HG02943 (cell line): ENCODE results near the gene OR5AK2.
"Not testable (repeated sequence)": the region's sequence is repeated elsewhere in the genome, so short reads cannot be mapped to it uniquely, and the experiment has no call there.

ENCODE experiments used
- ATAC-seq: cut with Tn5 transposase; IDR thresholded peaks from one replicate; pipeline ENCODE4 v1.9.1; 2021; ENCODE audit warnings: mild to moderate bottlenecking, low read depth, moderate library complexity; ENCODE audit not compliant: unreplicated experiment

Gene OR5AK2, protein sequence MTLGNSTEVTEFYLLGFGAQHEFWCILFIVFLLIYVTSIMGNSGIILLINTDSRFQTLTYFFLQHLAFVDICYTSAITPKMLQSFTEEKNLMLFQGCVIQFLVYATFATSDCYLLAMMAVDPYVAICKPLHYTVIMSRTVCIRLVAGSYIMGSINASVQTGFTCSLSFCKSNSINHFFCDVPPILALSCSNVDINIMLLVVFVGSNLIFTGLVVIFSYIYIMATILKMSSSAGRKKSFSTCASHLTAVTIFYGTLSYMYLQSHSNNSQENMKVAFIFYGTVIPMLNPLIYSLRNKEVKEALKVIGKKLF

DNA sequence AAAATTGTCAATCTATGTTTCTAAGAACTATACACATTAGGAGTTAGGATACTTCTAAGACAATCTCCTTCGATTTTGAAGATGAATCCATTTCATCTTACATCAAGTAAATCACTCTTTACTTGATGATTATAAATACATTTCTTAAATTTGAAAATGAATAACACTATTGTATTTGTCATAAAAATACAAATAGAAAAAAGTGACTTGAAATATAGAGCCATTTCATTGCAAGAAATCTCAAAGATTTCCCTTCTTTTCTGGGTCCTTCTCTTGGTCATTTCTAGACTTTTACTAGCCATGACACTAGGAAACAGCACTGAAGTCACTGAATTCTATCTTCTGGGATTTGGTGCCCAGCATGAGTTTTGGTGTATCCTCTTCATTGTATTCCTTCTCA lies at the start of gene OR5AK2:
OR5AK2 (plus strand) TSS at position 301 of the 400 bp plus-strand sequence; CDS start at position 301, 0 bp downstream.
- ATAC-seq, result no peak

DNA sequence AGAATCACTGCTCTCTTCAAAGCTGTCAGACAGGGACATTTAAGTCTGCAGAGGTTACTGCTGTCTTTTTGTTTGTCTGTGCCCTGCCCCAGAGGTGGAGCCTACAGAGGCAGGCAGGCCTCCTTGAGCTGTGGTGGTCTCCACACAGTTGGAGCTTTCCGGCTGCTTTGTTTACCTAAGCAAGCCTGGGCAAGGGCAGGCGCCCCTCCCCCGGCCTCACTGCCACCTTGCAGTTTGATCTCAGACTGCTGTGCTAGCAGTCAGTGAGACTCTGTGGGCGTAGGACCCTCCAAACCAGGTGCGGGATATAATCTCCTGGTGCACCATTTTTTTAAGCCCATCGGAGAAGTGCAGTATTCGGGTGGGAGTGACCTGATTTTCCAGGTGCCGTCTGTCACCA lies 43.2 kb upstream of the OR5AK2 start:
- ATAC-seq, result not testable (repeated sequence)

- ATAC-seq, result no peak
These were observed 39.7 kb upstream of the OR5AK2 start for GRCh38 chr11:56948991-56949515.

GRCh38 chr11:56950510-56950909 lies 38.2 kb upstream of the OR5AK2 start:
- ATAC-seq, result no peak

GRCh38 chr11:56953907-56954306 lies 34.8 kb upstream of the OR5AK2 start:
- ATAC-seq, result not testable (repeated sequence)

- ATAC-seq, result no peak
These were observed 27.1 kb upstream of the OR5AK2 start for GRCh38 chr11:56961609-56962008.

GRCh38 chr11:56967726-56968125 lies 21.0 kb upstream of the OR5AK2 start:
- ATAC-seq, result no peak

DNA sequence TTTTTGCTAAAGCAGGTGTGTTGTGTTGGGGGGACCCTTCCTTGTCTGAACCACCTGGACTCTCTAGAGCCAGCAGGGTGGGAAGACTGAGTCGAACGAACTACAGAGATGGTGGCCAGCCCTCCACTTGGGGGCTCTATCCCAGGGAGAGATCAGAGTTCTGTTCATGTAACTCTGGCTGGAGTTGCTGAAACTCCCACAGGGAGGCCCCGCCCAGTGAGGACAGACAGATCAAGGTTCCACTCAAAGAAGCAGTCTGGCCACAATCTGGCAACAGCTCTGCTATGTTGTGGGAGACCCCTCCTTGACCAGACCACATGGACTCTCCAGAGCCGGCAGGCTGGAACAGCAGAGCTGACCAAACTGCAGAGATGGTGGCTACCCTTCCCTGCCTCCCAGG lies 20.2 kb upstream of the OR5AK2 start:
- ATAC-seq, result no peak

DNA sequence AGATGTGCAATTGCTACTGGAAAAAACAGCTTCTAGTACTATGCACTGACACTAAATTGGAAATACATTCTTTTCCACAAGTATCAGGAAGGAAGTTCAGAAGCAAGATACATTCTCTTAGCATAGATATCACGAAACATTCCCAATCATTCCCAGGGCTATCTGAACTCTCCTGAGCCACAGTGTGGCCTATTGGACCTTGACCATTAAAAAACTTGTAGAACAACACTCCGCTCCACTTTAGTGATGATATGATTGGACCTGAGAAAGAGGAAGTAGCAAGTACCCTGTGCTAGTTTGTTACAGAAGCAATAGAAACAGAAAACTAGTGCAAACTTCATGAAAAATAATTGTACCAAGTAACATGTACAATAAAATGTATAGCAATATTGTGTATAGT lies 11.4 kb upstream of the OR5AK2 start:
- no peak for ATAC-seq

GRCh38 chr11:56990702-56991101 lies 2.0 kb downstream of the OR5AK2 start:
- no peak for ATAC-seq

- no peak for ATAC-seq
These were observed 5.8 kb downstream of the OR5AK2 start for GRCh38 chr11:56994532-56994931.

DNA sequence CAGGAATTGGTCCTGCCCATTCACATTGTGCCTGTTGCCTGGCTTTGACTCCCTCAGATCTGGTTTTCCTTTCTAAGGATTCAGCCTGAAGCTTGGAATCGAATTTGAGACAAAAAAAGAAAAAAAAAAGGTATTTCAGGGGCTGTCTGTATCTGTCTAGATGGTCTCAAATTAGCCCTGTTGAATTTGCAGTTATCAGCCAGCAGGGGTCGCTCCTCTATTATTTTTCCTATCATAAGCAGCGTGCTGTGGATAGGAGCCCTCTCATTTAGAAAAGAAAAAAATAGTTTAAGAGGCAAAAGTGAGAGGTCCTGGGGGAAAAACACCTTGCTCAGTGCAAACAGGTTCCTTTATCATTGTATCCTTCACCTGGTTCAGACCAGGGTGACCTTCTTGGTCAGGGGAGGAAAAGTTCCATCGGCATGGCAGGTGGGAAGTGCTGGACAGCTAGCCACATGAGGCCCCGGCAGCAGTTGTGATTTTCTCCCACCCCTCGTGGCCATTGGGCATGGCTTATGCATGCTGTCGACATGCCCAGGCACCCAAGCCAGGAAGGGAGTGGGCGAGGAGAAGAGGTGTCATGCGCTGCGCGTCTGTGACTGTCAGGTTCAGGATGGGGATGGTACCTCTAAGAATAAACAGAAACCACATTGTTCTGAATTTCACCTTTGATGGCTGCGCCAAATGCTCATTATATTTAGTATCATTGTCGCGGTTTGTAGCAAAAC lies 13.1 kb downstream of the OR5AK2 start:
- ATAC-seq, result no peak

GRCh38 chr11:57008373-57008772 lies 19.7 kb downstream of the OR5AK2 start:
- no peak for ATAC-seq

GRCh38 chr11:57015679-57016078 lies 27.0 kb downstream of the OR5AK2 start:
- ATAC-seq, result no peak

DNA sequence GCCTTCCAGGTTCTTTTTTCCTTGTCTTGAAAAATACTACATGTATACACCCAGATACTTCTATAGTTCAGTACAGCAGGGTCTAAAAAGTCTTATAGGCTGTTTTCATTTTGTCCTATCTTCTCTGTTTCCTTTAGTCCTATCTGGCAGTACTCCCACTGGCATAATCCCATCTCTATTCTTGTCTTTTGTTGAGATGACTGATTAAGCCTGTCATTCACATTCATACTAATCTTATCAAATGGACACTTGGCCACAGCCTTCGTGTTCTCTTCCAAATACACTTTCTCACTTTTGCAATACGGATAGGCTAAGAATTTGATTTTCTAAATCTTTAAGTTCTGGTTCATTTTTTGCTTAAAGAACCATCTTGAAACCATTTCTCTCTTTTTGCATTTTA lies 42.8 kb downstream of the OR5AK2 start:
- no peak for ATAC-seq
